Measurements from ENCODE around the gene NGRN. TPM values are rescaled to one million over a fixed set of nuclear protein-coding genes. Genes with fewer than 3 reads are reported as not detected.

The NGRN gene
- total RNA-seq, 1 donor from 2014 or later: 132 TPM

GRCh38 chr15:90309020-90309419 is 43.5 kb downstream of the NGRN start:
- TF ChIP-seq CTCF (conservative IDR thresholded peaks at IDR 0.05): no peak
- no peaks in the 10 kb centered on the region for H3K36me3 Mint-ChIP-seq (ENCODE audit: low read depth)
- no peak for DNase-seq (ENCODE audit: low read depth, low spot score)
- peaks cover 5% of the 10 kb centered on the region for H3K4me1 Mint-ChIP-seq
- H3K27ac Mint-ChIP-seq (ENCODE audit: unreplicated experiment): no peak overlapping the region
- H3K9me3 Mint-ChIP-seq: no peaks in the 10 kb centered on the region
- no peak overlapping the region for H3K4me3 Mint-ChIP-seq
- peaks cover 3% of the 10 kb centered on the region for H3K27me3 Mint-ChIP-seq (ENCODE audit: low read depth)

GRCh38 chr15:90315278-90315982 is 50.0 kb downstream of the NGRN start:
- no peaks in the 10 kb centered on the region for H3K9me3 Mint-ChIP-seq
- no peak for TF ChIP-seq CTCF (conservative IDR thresholded peaks at IDR 0.05)
- no peak overlapping the region for H3K27ac Mint-ChIP-seq (ENCODE audit: unreplicated experiment)
- H3K4me1 Mint-ChIP-seq: peaks cover 11% of the 10 kb centered on the region
- DNase-seq (ENCODE audit: low read depth, low spot score): no peak
- H3K36me3 Mint-ChIP-seq (ENCODE audit: low read depth): no peaks in the 10 kb centered on the region
- no peak overlapping the region for H3K4me3 Mint-ChIP-seq
- peaks cover 3% of the 10 kb centered on the region for H3K27me3 Mint-ChIP-seq (ENCODE audit: low read depth)

- Mint-ChIP-seq H3K4me3 (no peak overlapping the region), H3K9me3 (no peaks in the 10 kb centered on the region), H3K4me1 (peaks cover 13% of the 10 kb centered on the region), H3K36me3 (ENCODE audit: low read depth) (no peaks in the 10 kb centered on the region), H3K27ac (ENCODE audit: unreplicated experiment) (no peak overlapping the region), H3K27me3 (ENCODE audit: low read depth) (peaks cover 3% of the 10 kb centered on the region)
- TF ChIP-seq CTCF (conservative IDR thresholded peaks at IDR 0.05): no peak
- DNase-seq (ENCODE audit: low read depth, low spot score): no peak
Measured at GRCh38 chr15:90316139-90316538, 50.7 kb downstream of the NGRN start.

GRCh38 chr15:90318591-90318990 is 53.1 kb downstream of the NGRN start:
- no peak for DNase-seq (ENCODE audit: low read depth, low spot score)
- Mint-ChIP-seq H3K4me1 (peaks cover 13% of the 10 kb centered on the region), H3K27ac (ENCODE audit: unreplicated experiment) (no peak overlapping the region)

GRCh38 chr15:90320062-90320884 is 54.8 kb downstream of the NGRN start:
- Mint-ChIP-seq H3K4me1 (peaks cover 13% of the 10 kb centered on the region), H3K27me3 (ENCODE audit: low read depth) (no peaks in the 10 kb centered on the region), H3K36me3 (ENCODE audit: low read depth) (no peaks in the 10 kb centered on the region), H3K27ac (ENCODE audit: unreplicated experiment) (no peak overlapping the region), H3K9me3 (no peaks in the 10 kb centered on the region), H3K4me3 (no peak overlapping the region)
- peak; percentile 68 for DNase-seq (ENCODE audit: low read depth, low spot score)
- peak; percentile 99 for TF ChIP-seq CTCF (conservative IDR thresholded peaks at IDR 0.05)

More at GRCh38 chr15:90318591-90318990, 53.1 kb downstream of the NGRN start:
- no peak for TF ChIP-seq CTCF (conservative IDR thresholded peaks at IDR 0.05)
- no peak overlapping the region for H3K4me3 Mint-ChIP-seq
- no peaks in the 10 kb centered on the region for H3K9me3 Mint-ChIP-seq
- no peaks in the 10 kb centered on the region for H3K27me3 Mint-ChIP-seq (ENCODE audit: low read depth)
- H3K36me3 Mint-ChIP-seq (ENCODE audit: low read depth): no peaks in the 10 kb centered on the region
